ENCODE data around the gene PIP4K2A.
A peak's percentile ranks its signal among the peaks of the same experiment; 100 is the strongest.

PIP4K2A gene

DNA sequence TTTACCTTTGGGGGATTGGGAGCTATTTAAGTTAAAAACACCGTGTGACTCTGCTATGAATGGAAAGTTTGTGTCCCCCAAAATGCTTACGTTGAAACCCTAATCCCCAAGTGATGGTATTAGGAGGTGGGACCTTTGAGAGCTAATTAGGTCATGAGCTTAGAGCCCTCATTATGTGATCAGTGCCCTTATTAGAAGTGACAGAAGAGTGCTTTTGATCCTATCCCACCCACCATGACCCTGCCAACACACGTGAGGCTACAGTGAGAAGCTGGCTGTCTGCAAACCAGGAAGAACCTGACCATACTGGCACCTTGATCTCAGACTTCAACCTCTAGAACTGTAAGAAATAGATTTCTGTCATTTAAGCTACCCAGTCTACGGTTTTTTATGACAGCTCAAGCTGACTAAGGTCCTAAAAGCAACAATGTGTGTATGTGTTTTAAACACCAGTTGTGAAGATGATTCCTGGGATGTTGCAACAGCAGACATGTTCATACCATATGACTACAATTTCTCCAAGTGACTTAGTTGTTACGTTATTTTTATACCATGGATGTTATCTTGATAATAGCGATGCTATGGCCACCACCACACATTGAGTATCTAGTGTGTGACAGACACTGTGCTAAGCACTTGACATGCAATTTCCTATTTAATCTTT is 124.4 kb downstream of the PIP4K2A start:
- DNase-seq = no peak

DNA sequence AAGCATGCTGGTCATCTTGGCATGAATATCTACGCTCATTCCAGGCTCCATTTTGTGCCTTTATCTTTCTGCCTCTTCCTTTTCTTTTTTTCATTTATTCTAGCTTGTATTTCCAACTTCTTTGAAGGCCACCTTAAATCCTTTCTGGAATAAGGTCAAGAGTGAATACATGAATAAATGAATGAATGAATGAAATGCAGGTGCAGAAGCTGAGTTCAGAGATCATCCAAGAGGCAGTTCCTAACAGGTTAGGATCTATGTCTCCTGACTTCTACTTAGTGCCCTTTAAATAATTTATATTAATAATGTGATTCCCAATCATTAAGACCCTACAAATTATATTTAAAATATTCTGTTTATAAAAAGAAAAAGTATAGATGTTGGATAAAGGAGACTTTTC is 125.9 kb downstream of the PIP4K2A start:
- DNase-seq = no peak

DNA sequence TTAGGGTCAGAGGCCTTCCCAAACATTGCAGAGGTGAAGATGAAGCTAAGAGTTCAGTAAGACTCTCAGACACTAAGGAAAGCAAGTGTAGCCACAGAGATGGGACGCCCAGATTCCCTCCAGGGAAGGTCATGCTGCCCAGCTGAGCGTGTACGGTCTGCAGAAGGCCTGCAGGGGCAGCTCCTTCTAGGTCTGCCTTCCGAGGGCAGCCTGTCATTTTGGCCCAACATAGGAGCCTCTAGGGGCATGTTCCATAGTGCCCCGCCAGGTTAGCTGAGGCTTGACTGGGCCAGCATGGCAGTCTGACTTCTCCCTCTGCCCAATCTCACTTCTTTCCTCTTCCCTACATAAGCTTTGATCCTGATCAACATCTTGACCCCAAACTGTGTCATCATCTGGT is 130.7 kb downstream of the PIP4K2A start:
- DNase-seq = no peak

DNA sequence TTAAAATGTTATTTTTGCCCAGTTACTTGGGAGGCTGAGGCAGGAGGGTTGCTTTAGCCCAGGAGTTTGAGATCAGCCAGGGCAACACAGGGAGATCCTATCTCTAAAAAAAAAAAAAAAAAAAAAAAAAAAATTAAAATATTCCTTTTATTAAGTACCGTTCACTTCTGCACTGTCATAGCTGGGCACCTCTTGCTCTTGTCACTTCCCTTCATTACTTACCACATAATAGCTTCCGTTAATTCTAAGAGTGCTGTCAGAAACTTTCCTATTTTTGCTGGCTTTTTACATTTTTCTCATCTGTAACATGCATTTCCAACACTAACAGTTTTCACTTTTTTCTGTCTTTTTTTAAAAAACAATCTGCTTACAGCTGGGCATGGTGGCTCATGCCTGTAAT is 132.9 kb downstream of the PIP4K2A start:
- DNase-seq = no peak

DNA sequence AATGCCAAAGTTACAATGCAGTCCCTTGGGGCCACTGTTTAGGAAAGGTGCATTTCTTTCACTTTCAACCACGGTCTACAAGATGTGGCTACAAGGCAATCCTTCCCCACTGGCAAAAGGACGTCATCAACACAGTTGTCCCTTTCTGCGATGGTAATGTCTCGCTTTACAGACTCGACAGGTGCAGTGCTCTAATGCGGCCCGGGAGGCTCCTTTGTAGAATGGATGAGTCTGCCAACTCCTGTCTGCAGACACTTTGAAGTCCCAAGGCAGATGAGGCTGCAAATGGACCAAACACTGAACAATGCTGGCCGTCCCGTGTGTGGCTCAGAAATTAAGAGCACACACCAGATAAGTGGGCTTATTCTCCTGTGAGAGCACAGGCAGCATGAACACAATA is 133.7 kb downstream of the PIP4K2A start:
- peak; percentile 37 for DNase-seq

DNA sequence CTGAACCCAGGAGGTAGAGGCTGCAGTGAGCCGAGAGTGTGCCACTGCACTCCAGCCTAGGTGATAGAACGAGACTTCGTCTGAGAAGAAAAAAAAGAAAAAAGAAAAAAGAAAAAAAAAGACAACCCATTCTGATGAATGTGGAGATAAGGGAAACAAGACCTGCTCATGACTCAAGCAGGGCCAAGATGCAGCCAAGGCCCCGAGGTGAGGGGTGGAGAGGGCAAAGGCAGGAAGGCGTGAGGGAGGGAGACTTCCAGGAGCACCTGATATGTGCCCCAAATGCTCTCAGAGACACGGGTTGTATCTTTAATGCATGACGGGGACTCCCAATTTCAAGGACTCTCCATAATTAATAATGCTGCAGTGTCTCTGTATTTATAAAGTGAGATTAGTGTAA is 134.6 kb downstream of the PIP4K2A start:
- DNase-seq = no peak

DNA sequence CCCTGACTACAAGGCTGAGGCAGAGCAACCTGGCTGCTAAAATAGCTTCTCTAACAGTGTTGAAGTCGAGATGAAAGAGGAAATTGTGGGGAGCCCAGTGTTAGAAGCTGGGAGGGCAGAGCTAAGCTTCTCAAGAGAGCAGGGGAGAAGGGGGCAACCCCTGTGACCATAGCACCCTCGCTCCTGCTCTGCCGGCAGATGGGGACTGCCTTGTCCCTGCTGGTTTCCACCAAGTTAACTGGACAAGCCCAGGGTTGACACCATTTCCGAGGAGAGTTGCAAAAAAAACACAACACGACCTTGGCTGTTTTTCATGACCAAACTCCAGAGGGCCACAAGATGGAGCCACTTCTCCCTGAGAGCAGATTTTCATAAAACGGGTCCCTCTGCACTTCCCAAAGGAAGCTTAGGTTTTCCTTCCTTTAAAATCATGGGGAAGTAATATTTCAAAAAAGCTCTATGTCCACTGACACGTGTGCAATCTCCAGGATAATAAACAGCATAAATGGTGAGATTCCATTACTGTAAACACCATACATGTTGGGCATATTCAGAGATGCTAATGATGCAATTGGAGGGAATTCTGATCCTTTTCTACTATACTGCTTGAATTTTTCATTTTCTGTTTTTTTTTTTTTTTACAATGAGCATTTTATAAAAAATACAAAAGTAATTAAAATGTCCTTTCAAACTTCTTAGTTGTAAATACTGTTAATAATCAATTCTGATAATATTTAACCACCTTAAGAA is 140.4 kb downstream of the PIP4K2A start:
- DNase-seq = peak; percentile 16

DNA sequence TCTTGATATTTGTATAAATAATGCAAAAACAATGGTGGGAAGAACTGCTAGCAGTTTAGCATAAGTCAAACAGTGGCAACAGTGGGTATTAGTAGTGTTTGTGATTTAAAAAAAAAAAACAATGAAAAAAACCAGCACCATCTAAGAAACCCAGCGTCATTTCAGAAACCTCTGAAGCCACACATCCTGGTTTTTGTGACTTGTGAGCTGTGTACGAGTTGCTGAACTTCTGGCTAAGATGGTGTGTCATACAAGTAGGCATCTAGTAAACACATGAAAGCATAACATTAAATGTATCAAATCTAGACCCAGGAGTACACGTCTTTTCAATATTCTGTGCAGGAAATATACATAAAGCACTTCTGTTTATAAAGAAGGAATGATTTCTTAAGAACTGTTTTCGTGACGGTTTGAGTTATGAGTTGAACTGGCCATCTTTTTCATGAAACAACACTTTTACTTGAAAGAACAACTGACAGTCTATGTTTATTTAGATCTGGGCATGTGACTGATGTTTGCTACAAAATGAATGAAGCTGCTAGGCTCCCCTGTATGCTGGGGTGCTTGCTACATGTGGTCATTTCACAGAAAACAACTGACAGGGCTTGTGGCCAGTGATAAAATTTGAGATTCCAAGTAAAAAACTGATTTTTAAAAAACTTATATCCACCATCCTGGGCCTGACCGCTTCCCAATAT is 143.5 kb downstream of the PIP4K2A start:
- no peak for DNase-seq

DNA sequence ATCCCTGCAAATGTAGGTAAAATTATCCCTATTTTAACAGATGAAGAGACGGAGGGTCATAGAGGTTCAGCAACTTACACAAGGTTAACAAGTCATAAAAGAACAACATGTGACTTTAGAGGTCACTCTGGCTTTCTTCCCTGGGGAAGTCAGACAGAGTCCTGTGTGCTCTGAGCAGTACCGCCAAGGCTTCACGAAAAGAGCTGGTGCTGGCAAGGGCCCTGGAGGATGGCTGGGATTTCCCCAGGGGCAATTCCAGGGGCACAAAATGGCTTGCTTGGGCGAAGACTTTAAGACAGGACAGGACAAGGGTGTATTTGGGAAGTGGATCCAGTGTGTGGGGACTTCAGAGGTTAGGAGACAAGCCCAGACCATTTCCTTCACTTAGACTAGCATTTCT is 144.1 kb downstream of the PIP4K2A start:
- DNase-seq = no peak

DNA sequence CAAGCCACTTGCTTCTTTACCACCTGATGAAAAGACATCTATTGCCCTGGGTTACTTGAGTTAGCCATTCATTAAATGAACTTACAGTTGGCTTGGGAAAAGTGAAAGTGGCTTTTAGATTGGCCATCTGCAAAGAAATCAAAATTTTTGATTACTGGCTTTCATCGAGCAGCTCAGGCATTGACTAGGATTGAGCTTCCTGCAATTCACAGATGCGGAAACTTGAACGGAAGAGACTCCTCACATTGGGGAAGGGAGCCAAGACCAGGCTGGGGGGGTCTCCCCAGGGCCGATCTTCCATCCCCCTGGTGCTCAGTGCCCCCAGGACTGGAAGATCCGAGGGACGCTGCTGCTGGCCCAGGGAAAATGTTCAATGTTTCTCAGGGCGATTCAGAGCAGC is 145.4 kb downstream of the PIP4K2A start:
- DNase-seq = no peak

DNA sequence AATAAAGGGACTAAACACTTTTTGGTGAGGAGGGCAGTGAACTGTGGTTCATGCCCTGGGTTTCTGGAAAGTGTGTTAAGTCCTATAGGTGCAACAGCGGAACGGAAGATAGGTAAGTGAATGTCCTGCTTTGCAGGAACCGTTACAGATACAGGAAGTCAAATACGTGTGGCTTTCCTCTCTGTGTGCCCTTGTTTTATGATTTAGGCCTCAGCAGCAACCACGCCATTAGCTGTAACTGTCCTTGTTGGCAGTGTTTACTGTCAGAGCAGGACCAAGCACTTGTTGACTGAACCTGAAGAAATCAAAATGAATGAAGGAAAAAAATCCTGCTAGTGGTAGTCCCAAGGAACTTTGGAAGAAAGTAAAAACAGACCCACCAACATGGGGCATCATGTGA is 150.3 kb downstream of the PIP4K2A start:
- DNase-seq = no peak

DNA sequence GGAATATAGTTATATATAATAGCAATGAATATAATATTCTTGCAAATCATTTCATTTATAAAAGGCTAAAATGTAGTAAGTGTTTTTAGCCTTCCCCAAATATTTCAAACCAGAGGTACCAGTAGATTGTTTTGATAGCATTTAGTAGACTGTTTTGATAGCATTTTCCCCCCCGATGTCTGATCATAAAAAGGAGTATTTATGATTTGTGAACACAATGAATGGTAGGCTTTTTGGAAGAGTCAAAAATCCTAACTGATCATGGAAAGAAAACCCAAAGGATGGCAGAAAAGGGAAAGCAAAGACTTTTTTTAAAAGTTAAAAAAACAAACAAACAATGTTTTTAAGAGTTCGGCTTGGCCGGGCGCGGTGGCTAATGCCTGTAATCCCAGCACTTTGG is 152.5 kb downstream of the PIP4K2A start:
- DNase-seq = no peak

DNA sequence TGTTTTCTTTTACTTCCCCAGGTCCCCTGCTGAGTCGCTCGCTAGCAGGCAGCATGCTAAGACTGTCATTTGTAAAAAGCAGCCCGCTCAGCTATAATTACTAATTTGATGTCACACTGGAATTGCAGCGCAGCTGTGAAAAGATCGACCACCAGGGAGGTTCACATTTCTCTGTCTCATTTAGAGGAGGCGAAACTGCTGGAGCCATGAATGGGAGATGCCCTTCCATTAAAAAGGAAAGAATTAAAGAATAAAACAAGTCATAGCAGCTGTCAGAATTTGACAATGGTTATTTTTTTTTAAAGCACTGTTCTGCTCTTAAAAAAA is 153.5 kb downstream of the PIP4K2A start:
- peak; percentile 82 for DNase-seq

DNA sequence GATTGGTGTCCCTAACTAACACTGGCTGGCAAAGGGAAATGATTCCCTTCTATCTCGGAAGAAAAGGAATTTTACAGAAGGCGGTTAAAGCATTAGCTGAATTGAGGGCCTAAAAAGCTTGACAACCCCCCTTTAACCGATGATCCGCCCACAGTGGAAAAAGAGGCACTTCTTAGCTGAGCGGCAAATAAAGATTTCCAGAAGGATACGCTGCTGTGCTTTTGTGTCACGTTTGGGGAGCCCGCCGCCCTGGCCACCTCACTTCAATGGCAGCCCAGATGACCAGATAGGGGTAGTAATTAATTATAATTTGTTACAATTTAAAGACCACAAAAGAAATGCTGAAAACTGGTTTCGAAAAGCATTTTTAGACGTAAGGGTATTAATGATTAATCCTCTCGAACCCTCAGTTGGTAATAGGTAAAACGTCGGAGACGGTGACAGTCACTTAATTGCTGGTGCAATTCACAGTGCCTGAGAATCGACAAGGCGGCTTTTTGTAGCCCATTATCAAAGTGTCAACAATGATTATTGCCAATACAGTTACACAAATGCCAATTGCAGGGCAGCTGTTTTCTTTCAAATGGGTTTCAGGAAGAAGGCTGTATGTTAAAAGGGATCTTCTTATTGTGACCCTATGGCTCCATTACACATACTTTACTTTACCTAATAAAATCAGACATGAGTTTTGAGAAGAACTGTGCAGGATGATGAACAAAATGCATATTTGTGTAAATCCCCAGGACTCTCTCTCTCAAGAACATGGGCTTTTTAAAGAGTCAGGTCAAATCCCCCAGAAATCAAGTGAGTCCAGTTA is 154.1 kb downstream of the PIP4K2A start:
- DNase-seq = peak; percentile 35

DNA sequence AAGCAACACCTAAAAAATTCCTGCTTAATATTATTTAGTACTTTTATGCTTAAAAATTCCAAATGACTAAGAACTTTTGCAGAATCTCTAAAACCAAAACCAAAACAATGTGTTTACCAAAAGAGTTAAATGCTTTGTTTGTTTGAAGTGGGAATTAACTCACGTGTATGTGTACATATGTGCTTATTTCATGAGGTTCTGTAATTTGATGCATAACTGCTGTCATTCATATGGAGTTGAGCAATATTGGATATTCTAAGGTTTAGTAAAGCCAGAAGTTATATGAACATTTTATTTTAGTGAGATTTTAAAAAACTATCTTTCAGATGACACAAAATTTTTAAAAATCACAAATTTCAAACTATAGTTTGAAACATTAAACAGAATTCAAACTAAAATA is 157.1 kb downstream of the PIP4K2A start:
- DNase-seq = no peak

DNA sequence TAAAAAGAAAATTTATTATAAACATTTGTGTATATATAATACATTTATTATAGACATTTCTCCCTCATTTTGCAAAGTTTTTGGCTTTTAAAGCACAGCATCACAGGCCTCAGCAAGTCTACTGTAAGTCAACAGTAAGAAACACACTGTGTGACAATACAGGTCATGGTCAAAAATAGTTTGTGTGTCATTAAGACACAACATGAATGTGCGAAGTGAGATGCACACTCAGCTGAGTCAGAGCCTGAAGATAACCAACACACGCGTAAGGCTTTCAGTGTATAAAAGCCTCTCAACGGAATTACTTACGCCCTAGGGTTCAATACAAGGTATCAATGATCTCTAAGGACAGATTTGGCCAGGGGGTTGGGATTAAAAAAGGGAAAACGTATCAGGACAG is 157.6 kb downstream of the PIP4K2A start:
- no peak for DNase-seq

DNA sequence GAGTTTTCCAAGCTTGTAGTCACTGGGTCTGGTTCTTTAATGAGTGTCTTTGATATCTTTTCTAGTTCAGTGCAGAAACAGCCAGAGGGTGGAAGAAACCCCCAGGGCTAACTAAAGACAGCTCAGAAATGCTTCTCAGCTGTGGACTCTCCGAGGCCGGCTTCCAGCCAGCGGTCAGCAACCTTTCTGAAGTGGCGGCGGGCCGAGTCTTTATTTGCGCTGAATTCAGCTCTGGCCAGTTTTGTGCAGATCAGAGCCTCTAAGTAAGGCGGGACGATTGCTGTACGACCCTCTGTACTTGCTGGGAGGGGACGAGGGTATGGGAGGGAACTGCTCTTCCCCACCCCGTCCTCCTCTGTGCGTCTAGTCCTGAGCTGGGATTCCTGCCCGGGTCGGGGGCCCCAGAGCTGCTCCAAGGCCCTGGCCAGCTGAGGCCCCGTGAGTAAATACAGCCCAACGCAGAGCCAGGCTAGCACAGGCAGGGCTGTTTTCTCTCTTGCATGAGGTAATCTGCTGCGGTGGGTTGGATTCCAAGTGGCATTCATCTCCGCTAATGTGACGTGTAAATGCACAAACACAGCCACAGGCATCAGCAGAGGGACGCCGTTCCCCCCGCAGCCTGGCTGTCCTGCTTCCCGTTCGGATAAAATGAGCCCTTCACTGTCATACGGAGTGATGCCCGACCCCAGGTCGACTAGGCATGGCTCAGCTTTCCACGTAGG is 159.8 kb downstream of the PIP4K2A start:
- peak; percentile 72 for DNase-seq

DNA sequence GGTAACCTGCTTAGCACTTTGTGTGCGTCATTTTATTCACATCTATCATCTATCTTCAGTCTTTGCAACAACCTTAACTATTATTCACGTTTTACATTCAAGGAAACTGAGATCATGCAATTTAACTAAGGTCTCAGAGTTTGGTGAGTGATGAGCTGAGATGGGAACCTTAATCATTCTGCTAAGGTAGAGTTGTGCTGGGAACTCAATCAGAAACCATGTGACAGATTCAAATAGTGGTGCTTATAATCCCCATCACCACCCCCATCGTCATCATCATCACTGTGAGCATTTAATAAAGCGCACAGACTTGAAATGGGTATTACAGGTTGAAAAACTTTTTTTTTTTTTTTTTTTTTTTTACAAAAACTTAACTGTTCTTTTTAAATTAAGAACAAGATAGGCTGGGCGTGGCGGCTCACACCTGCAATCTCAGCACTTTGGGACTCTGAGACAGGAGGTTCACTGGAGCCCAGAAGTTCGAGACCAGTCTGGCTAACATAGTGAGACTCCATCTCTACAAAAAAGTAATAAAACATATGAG is 160.9 kb downstream of the PIP4K2A start:
- no peak for DNase-seq

DNA sequence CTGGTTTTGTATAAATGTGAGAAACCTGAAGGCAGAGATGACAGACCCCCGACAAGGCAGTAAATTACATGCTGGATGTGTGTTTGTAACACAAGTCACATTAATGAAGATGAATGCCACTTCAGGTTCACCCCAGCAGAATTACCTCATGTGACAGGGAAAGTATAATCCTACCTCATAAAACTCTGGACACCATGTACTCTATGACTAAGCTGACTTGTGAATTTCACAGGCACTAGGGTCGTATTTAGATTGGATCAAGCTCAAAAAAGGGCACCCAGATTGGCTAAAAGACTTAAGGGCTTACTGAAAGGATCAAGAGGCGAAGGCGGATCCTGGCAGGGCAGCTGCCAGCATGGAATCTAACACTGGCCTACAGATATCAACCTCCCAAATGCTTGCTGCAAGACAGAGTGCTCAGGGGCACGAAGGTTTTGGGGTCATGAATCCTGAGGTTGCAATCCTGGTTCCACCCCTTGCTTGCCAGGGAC is 161.4 kb downstream of the PIP4K2A start:
- DNase-seq = peak; percentile 57

DNA sequence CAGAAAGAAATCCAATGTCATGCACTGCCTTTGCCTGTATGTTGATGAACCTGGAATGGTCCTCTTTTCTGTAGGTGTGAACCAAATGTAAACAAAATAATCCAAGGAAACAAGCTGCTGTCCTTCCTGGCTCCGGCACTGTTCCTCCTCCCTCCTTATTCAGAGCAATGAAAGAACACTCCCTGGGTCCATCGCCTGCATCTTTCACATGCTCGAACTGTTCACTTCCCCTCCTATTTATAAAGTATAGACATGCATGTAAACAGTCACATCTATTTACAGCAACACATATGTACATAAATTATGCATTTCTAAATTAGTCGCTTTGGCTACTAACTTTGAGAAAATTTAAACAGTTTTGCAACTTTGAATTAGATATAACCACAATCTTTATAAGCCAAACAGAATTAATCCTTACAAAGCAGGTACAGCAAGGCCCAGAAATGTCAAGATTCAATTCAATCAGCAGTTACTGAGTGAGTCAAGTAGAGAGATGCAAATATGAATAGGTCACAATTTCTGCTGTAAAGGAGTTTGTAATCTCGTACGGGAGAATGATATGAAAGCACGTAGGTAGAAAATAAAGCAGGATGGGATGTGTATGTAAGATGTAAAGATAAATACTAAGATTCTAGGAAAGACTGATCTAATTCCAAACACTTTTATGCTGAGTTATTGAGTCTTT is 162.6 kb downstream of the PIP4K2A start:
- no peak for DNase-seq

DNA sequence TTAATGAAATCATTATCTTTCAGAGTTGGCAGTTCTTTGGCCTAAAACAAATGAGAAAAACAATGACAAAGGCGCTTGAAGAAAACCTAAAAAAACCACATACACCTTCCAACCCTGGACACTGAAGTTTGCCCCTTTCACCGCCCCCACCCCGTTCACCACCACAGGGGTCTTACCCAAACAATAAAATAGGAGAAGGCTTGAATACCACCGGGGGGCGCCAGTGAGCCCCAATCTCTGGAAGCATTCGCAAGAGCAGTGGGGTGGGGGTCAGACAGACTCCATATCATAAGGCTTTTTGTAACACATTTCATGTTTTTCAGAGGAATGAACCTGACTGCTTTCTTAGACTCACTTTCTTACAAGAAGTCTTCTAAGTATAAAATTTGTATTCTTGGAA is 163.6 kb downstream of the PIP4K2A start:
- peak; percentile 46 for DNase-seq

DNA sequence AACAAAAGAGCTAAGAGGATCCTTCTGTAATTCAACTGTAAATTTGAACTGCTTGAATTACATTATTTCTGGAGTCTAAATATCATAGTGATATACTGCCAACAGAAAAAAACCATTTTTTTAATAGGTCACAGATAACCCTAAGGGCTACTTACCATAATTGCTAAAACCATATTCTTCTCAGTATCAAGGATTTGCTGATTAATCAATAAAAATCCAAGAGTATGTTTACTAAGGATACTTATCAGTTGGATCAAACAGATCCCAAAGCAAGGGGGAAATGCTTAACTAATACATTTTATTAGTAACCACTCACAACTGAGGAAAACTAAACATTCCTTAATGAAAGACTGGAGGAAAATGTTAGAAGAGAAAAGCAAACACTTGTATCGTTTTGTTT is 166.0 kb downstream of the PIP4K2A start:
- DNase-seq = no peak
